AG04450 (cell line): ENCODE measurements around the gene EHF. TPM values are rescaled to one million over a fixed set of nuclear protein-coding genes. Genes with fewer than 3 reads are reported as not detected.

Experiments used
- CTCF ChIA-PET: fragments of 300-600, 350-600 bp; formaldehyde crosslinking; extraction: SDS; loops from one replicate; lab custom pipeline; 2022; ENCODE audit warnings: antibody characterized with exemption, inconsistent platforms; lab: Charles Lee
- POLR2A ChIA-PET: fragments of 350-600 bp; formaldehyde crosslinking; extraction: SDS; loops from one replicate; lab custom pipeline; 2021; ENCODE audit warnings: antibody characterized with exemption, inconsistent platforms; lab: Yijun Ruan, JAX
- DNase-seq: peaks from one replicate; pipeline ENCODE4 v3.0.0-alpha.2; 2011; ENCODE audit warnings: low read depth, low spot score
- H3K27ac ChIP-seq: one replicate; pipeline ENCODE4 v1.5.1; 2012; ENCODE audit warnings: low read depth, low read length, control low read depth
- H3K27me3 ChIP-seq: one replicate; pipeline ENCODE4 v1.6.0; 2012; ENCODE audit warnings: low read length; ENCODE audit not compliant: control insufficient read depth, insufficient read depth
- H3K4me3 ChIP-seq: 2 replicates; pipeline ENCODE4 v1.5.1; 2011; ENCODE audit warnings: mild to moderate bottlenecking, low read depth, low read length, control low read depth
- H3K9me3 ChIP-seq: 2 replicates; pipeline ENCODE4 v1.5.1; 2012; ENCODE audit warnings: low read length; ENCODE audit not compliant: control insufficient read depth, insufficient read depth
- CTCF ChIP-seq: IDR thresholded peaks from 2 replicates; pipeline ENCODE4 v1.5.1; 2011; ENCODE audit warnings: low read depth, low read length, control low read depth, inconsistent platforms
- polyA plus RNA-seq: library from polyadenylated mRNA; depleted of rRNA; stranded (reverse); fragments of >200 nt; gene quantifications from 2 replicates; pipeline ENCODE4 v1.2.3, GENCODE V29; 2011

The EHF gene
- polyA plus RNA-seq, 1 experiment = 0.05 TPM

- POLR2A ChIA-PET = no interaction called here
- H3K4me3 ChIP-seq = no peak overlapping the region
- no peak for DNase-seq
- CTCF ChIA-PET = no interaction called here
- no peaks in the 10 kb centered on the region for H3K27me3 ChIP-seq
- H3K27ac ChIP-seq = no peak overlapping the region
- no peaks in the 10 kb centered on the region for H3K9me3 ChIP-seq
- TF ChIP-seq CTCF = no peak
Observed at GRCh38 chr11:34606326-34607120, 14.4 kb upstream of the EHF start.

- Histone ChIP-seq H3K27me3 (no peaks in the 10 kb centered on the region), H3K27ac (no peak overlapping the region), H3K9me3 (no peaks in the 10 kb centered on the region), H3K4me3 (no peak overlapping the region)
- no peak for TF ChIP-seq CTCF
- ChIA-PET POLR2A (no interaction called here), CTCF (no interaction called here)
- DNase-seq = no peak
Observed at GRCh38 chr11:34609187-34609751, 11.6 kb upstream of the EHF start.

DNA sequence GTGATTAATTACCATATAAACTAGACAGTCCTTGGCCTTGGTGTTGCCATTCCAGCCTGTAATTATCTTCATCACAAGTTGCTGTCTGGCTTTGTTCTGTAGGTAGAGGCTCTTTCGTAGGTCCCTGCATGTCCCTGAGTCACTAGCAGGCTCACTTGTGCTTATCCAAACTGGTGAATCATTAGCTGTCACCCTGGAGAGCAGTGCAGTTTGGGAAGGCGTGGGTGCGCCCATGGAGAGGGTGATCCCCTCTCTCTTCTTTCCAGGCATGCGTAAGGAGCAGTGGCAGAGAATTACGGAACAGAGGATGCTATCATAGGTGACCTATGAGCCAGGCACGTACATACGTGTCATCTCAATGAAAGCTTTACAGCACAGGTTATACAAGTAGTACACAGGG lies 11.0 kb upstream of the EHF start:
- H3K27me3 ChIP-seq = no peaks in the 10 kb centered on the region
- H3K27ac ChIP-seq = no peak overlapping the region
- no peak for TF ChIP-seq CTCF
- no peak for DNase-seq
- H3K9me3 ChIP-seq = no peaks in the 10 kb centered on the region
- POLR2A ChIA-PET = no interaction called here
- no peak overlapping the region for H3K4me3 ChIP-seq
- CTCF ChIA-PET = no interaction called here

GRCh38 chr11:34610324-34611041 lies 10.4 kb upstream of the EHF start:
- ChIA-PET POLR2A (no interaction called here), CTCF (no interaction called here)
- Histone ChIP-seq H3K27me3 (no peaks in the 10 kb centered on the region), H3K4me3 (no peak overlapping the region), H3K9me3 (no peaks in the 10 kb centered on the region), H3K27ac (no peak overlapping the region)
- DNase-seq = no peak
- no peak for TF ChIP-seq CTCF

- Histone ChIP-seq H3K9me3 (no peaks in the 10 kb centered on the region), H3K27me3 (no peaks in the 10 kb centered on the region), H3K27ac (no peak overlapping the region), H3K4me3 (no peak overlapping the region)
- ChIA-PET POLR2A (interaction anchor here (0.6 kb wide), 1 partner anchor 12 kb away, joined by 3 read pairs; no protein-coding TSS in a partner anchor), CTCF (no interaction called here)
- TF ChIP-seq CTCF = no peak
- DNase-seq = no peak
Observed at GRCh38 chr11:34613015-34613414, 7.9 kb upstream of the EHF start.
